Lung (tissue), 12 donors: ENCODE measurements around the gene CAVIN4. TPM values are rescaled to one million over a fixed set of nuclear protein-coding genes. Genes with fewer than 3 reads are reported as not detected.

ENCODE experiments used
- ATAC-seq: fragments of 200-7000 bp; cut with Tn5 transposase; one replicate; pipeline ENCODE4 v1.9.1; 2020; ENCODE audit warnings: moderate number of reproducible peaks; ENCODE audit not compliant: insufficient read depth, low FRiP score
- DNase-seq, 3 donors: peaks; one replicate each; pipeline ENCODE4 v3.0.0-alpha.2; 2013 to 2017
- H3K27ac ChIP-seq, 2 donors: one replicate each; pipeline ENCODE4 v1.5.1; 2013; ENCODE audit warnings: mild to moderate bottlenecking in 2 of 2, moderate library complexity in 2 of 2, control low read depth in 1 of 2, inconsistent platforms in 1 of 2, low read depth in 1 of 2, low read length in 1 of 2
- H3K27me3 ChIP-seq, 3 donors: one replicate each; pipeline ENCODE4 v1.5.1; 2013; ENCODE audit warnings: low read length in 2 of 3; ENCODE audit not compliant: control insufficient read depth in 3 of 3, insufficient read depth in 3 of 3
- H3K36me3 ChIP-seq, 4 donors: one replicate each; pipeline ENCODE4 v1.5.1; 2013; ENCODE audit warnings: low read length in 4 of 4, mild to moderate bottlenecking in 1 of 4, moderate library complexity in 1 of 4; ENCODE audit not compliant: control insufficient read depth in 4 of 4, insufficient read depth in 4 of 4
- H3K4me1 ChIP-seq, 5 donors: one replicate each; pipeline ENCODE4 v1.5.1; 2013; ENCODE audit warnings: low read length in 5 of 5, mild to moderate bottlenecking in 2 of 5, moderate library complexity in 1 of 5; ENCODE audit not compliant: control insufficient read depth in 5 of 5, insufficient read depth in 5 of 5
- H3K4me3 ChIP-seq: one replicate; pipeline ENCODE4 v1.5.1; 2013; ENCODE audit warnings: mild to moderate bottlenecking, control low read depth, moderate library complexity
- H3K9ac ChIP-seq, 2 donors: one replicate each; pipeline ENCODE4 v1.5.1; 2013; ENCODE audit warnings: low read length in 2 of 2, control low read depth in 1 of 2; ENCODE audit not compliant: insufficient read depth in 1 of 2
- H3K9me3 ChIP-seq, 4 donors: one replicate each; pipeline ENCODE4 v1.5.1; 2013; ENCODE audit warnings: low read length in 3 of 4, mild to moderate bottlenecking in 1 of 4, moderate library complexity in 1 of 4; ENCODE audit not compliant: control insufficient read depth in 4 of 4, insufficient read depth in 3 of 4
- WGBS, 2 donors: extraction: QIAGEN DNeasy Blood & Tissue Kit; methylation state at CpG; one replicate each; pipeline ENCODE4 v1.1.7; 2013; 5-methylcytosine and 5-hydroxymethylcytosine counted together
- polyA plus RNA-seq, 2 donors: library from polyadenylated mRNA; stranded (reverse); fragments of 200-250 nt; gene quantifications; one replicate each; pipeline ENCODE4 v1.2.1, GENCODE V29; 2013
- total RNA-seq, 2 donors: library from RNA; depleted of rRNA in 1 of 2; stranded (reverse); fragments of >200 nt in 1 of 2; gene quantifications; one replicate each; pipeline ENCODE4 v1.2.1, GENCODE V29; 2014 to 2021
- TF ChIP-seq, protein P1 (sequence below): IDR thresholded peaks from 2 replicates; pipeline ENCODE4 v1.5.1; 2012; ENCODE audit warnings: mild to moderate bottlenecking; ENCODE audit errors: control extremely low read depth, extremely low read depth
- donor health status: control.
- donor health status: control.
- donor health status: Bipolar disorder and iron deficiency.
- donor health status: healthy.
- donor health status: DM: yes; HTN: yes; CAD: no.

Gene CAVIN4
- total and polyA plus RNA-seq, 4 donors: 0.22 to 1.3 (median 0.48) TPM

DNA sequence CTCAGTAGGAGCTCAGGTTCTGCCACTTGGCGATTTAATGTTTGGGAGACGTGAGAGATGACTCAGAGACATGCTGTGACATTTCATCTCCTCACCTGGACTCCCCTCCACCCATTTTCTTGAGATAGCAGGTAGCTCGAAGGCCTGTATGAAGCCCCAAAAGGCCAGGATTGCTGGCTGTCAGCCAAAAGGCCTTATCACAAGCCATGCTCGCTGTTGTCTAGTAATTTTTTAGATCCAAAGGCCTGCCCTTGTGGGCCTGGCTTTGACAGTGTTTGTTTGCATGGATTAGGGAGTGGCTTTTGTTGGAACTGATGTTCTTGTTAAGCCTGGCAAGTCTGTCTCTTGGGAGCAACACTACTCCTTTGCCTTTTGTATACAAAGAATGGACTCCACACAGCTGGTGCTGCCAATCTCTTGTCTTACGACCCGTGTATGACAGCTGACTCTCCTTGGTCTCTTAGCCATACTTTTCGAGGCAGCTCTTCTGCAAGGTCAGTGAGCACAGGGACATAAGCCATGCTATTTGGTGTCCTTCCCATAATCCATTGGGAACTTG, 22.7 kb downstream of the CAVIN4 start:
- ATAC-seq (no peak), DNase-seq (no peak)
- Histone ChIP-seq H3K4me1 (peaks cover 0 to 6% (median 0%) of the 10 kb centered on the region in 5 donors), H3K9ac (no peak overlapping the region), H3K27ac (no peak overlapping the region), H3K4me3 (no peak overlapping the region), H3K27me3 (no peaks in the 10 kb centered on the region), H3K36me3 (no peaks in the 10 kb centered on the region), H3K9me3 (no peaks in the 10 kb centered on the region)
- WGBS, 2 donors: 88 to 94% methylated on average over 7 of the region's 7 CpGs
- TF ChIP-seq, protein P1, sequence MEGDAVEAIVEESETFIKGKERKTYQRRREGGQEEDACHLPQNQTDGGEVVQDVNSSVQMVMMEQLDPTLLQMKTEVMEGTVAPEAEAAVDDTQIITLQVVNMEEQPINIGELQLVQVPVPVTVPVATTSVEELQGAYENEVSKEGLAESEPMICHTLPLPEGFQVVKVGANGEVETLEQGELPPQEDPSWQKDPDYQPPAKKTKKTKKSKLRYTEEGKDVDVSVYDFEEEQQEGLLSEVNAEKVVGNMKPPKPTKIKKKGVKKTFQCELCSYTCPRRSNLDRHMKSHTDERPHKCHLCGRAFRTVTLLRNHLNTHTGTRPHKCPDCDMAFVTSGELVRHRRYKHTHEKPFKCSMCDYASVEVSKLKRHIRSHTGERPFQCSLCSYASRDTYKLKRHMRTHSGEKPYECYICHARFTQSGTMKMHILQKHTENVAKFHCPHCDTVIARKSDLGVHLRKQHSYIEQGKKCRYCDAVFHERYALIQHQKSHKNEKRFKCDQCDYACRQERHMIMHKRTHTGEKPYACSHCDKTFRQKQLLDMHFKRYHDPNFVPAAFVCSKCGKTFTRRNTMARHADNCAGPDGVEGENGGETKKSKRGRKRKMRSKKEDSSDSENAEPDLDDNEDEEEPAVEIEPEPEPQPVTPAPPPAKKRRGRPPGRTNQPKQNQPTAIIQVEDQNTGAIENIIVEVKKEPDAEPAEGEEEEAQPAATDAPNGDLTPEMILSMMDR: no peak

DNA sequence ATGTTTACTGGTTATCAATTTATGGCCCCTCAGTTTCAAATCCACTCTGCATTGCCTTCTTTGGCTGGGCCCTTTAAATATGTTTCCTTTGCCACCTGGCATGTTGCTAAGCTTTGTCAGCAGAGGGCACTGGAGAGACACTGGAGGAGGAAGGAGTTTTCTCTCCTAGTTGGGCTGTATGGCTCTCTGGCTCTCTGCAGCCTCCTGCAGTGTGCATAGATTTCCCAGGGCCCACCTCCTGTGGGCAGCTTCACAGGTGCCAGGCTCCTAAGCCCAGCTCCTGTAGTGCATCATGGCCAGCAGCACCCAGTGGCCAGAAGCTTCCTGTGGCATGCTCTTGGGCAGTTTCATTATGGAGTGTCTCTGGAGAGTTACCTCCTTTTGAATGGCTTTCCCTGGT, 23.3 kb downstream of the CAVIN4 start:
- TF ChIP-seq, protein P1: no peak
- Histone ChIP-seq H3K4me3 (no peak overlapping the region), H3K36me3 (no peaks in the 10 kb centered on the region), H3K27me3 (no peaks in the 10 kb centered on the region), H3K9me3 (no peaks in the 10 kb centered on the region), H3K9ac (no peak overlapping the region), H3K4me1 (peaks cover 0 to 6% (median 0%) of the 10 kb centered on the region in 5 donors), H3K27ac (no peak overlapping the region)
- DNase-seq (peak; percentile 56 to 69 (median 60)), ATAC-seq (no peak)

DNA sequence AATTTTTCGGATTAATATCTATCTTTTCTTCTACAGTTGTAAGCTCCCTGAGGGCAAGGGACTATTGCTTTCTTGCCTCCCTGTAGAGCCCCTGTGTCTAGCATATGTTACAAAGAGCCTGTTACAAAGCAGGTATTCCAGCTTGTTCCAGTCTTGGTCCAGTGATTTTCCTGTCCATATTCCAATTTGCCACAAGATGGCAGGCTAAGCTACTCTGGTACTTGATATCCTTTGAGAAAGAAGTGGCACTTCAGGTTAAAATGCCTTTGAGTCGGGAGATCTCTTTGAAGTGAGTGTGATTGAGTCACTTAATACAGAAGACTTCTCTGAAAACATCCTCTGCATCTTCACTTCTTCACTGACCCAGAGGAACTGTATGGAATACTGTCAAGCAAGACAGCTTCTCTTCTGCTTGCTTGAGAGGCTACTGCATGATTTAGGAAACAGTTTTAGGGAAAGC, 24.5 kb downstream of the CAVIN4 start:
- DNase-seq (peak; percentile 52 to 85 (median 74)), ATAC-seq (no peak)
- H3K27ac ChIP-seq: no peak overlapping the region
- no peaks in the 10 kb centered on the region for H3K27me3 ChIP-seq
- TF ChIP-seq, protein P1: peak; percentile 30
- no peak overlapping the region for H3K9ac ChIP-seq
- H3K9me3 ChIP-seq: no peaks in the 10 kb centered on the region
- WGBS, 2 donors: 37 to 40% methylated on average over 2 of the region's 2 CpGs
- no peak overlapping the region for H3K4me3 ChIP-seq
- no peaks in the 10 kb centered on the region for H3K36me3 ChIP-seq
- peaks cover 0 to 6% (median 0%) of the 10 kb centered on the region in 5 donors for H3K4me1 ChIP-seq

DNA sequence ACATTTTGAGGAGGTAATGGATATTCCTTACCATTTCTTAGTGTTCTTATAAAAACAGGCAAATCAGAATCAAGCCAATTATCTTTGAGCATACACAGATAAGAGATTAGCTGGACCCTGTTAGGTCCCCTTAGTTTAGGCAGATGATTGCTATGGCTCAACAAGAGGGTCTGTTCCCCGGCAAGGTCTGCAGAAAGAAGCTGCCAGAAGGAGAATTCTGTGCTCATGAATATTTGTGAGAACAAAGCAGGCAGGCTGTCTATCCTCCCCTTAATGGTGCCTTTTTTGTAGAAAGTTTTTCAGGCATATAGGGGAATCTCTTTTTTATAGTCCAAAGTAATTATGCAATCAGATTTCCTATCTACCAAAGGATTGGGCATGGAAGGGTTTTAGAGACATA, 27.5 kb downstream of the CAVIN4 start:
- no peak overlapping the region for H3K27ac ChIP-seq
- no peak overlapping the region for H3K9ac ChIP-seq
- no peaks in the 10 kb centered on the region for H3K36me3 ChIP-seq
- no peaks in the 10 kb centered on the region for H3K27me3 ChIP-seq
- no peaks in the 10 kb centered on the region for H3K4me1 ChIP-seq
- DNase-seq: no peak
- TF ChIP-seq, protein P1: no peak
- WGBS, 2 donors: 57 to 69% methylated on average over 1 of the region's 1 CpG
- ATAC-seq: no peak
- H3K4me3 ChIP-seq: no peak overlapping the region
- no peaks in the 10 kb centered on the region for H3K9me3 ChIP-seq
